COLO668 (cell line): Measurements from ENCODE around the gene CTDSPL.
"Not testable (repeated sequence)": the region's sequence is repeated elsewhere in the genome, so short reads cannot be mapped to it uniquely, and the experiment has no call there.

Experiments used
- DNase-seq: peaks from one replicate; lab custom pipeline; 2025; ENCODE audit not compliant: unreplicated experiment; lab: John Stamatoyannopoulos, UW

CTDSPL gene

DNA sequence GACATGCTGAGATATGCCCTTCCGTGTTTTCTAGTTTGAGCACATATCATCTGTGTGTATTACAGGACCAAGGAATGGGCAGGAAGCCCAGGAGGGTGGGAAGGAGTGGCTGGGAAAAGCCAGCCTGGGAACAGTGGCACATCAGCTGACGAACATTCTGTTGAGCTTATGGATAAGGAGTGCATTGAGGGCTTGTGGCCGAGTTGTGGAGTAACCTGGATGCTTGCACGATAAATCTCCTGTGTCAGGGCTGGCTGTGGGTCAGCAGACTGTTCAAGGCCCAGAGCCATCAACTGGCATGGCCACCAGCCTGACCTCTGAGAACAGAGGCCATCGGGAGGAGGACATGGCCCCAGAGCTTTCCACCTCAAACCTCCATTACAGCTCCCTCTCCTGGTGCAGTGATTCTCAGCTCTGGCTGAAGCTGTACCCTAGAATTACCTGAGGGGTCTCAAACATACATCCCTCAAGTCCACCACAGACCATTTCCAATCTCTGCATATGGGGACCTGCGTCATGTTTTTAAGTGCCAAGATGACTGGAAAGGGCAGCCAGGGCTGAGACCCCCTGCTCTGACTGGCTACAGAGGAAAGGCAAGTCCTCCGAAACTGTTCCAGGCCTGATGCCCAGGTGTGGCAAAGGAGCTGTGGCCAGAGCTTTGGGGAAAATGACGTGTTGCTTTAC is 124.1 kb downstream of the CTDSPL start:
- DNase-seq: no peak

DNA sequence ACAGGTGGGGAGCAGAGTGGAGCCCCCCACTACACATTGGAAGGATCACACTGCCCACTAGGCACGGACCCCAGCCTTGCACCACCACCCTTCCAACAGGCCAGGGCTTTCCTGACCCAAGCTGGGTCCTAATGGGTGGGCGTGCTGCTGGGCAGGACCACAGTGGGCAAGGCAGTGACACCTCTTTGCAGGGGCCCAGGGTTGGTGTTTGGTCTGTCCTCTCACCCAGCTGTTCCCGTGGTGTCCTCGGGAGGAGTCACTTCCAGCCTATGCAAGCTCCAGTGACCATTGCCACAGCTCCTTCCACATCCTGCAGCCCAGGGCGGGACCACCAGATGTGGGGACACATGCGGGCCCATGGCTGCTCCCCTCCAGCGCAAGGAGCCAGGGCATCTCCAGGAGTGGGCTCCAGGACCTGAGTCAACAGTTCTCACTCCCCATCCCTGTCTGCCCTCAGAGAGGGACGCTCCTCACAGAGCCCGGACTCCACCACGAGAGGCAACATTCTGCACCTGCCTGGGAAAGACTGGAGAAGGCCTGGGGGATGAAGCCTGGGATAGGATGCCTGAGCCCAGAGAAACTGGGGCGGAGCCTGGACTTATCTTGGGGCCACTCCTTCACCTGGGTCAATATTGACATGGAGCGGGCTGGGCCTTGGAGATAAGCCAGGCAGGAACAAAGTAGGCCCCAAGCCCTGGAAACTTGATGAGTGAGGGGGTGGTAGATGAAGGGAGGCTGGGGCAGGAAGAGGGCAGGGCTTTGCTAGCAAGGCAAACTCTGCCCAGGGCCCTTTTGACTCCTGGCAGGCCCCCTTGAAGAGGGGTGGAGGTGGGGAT is 125.0 kb downstream of the CTDSPL start:
- DNase-seq: peak; percentile 20

DNA sequence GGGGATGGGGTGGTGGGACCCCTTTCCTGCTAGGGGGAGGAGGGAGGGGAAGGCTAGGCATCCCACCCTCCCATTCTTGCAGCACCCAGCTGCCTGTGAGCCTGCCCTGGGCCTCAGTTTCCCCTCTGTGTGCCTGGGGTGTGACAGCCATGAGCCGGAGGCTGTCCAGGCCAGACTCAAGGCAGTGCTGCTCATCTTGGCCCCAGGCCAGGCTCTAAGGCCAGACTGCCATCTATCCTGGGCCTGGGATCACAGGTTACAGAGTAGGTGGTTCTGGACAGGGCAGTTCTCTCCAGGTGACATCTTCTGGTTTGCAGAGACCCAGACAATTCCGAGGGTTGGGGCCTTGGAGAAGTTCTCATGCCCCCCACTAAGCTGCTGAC is 125.6 kb downstream of the CTDSPL start:
- no peak for DNase-seq

DNA sequence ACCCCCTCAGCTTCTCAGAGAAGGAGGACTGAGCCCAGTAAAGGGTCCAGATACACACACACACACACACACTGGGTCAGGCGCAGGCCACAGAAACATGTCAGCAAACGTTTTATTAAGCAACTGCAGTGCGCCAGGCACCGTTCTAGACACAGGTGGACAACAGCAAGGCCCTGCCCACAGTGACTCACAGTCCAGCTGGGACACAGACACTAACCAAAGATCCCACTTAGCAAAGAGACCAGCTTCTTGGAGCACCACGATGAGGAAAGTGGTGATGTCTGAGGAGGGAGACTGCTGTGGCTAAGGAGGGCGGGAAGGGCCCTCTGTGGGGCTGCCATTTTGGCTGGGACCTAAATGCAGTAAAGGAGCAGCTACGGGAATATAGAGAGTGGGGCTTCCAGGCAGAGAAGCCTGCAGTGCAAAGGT is 126.1 kb downstream of the CTDSPL start:
- DNase-seq: no peak

DNA sequence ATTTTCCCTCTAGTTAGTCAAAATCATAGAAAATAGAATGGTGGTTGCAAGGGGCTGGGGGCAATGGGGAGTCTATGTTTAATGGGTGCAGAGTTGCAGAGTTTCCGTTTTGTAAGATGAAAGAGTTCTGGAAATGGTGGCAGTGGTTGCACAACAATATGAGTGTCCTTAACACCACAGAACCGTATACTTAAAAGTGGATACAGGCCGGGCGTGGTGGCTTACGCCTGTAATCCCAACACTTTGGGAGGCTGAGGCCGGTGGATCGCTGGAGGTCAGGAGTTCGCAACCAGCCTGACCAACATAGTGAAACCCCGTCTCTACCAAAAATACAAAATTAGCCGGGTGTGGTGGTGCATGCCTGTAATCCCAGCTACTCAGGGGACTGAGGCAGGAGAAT is 126.7 kb downstream of the CTDSPL start:
- not testable (repeated sequence) for DNase-seq

DNA sequence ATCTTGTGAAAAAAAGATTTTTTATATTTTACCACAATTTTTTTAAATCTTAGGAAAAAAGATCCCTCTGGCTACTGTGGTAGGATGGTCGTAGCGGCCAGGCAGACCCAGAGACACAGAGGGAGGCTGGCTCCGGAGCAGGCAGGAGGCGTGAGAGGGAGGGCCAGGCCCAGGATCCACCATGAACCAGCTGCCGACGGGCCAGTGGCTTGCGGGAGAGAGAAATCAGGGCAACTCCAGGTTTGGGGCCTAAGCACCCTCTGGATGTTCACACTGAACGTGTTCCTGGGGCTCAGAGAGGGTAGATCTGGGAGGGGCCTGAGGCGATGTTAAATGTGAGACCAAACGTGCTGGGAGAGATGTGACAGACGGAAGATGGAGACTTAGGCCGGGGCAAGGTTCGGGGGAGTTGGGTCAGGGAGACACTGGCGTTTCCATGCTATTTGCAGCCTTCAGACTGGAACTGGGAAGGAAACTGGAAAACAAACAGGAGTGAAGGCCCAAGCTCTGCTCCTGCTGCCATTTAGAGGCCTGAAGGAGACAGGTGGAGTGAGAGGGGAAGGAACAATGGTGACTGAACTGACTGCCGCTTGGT is 127.3 kb downstream of the CTDSPL start:
- no peak for DNase-seq

DNA sequence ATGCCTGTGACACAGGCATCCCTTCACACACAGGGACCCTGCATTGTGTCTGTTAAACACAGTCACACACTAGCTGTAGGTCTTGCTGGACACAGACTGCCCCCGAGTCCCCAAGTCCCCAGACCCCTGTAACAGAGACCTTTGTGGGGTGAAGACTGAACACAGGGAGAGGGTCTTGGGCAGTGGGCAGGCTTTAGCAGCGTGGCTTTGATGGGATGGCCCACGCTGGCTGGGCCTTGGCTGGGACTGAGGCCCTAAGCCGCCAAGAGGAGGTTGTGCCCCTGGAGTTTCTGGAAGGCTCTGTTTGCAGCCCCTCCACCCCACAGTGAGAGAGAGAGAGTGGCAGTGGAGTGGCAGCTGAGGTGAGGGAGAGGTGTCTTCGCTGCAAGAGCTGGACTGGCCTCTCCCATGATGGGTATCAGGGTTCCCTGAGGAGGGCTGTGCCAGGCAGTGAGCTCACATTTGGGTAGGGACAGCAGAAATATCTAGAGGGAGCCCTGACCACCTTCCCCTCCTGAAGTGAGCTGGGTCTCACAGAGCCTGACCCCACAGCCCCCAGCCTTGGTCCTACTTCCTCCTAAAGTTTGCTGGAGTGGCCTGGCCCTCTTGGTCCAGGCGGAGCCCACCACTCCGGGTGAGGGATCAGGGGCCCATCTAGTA is 128.3 kb downstream of the CTDSPL start:
- DNase-seq: no peak

DNA sequence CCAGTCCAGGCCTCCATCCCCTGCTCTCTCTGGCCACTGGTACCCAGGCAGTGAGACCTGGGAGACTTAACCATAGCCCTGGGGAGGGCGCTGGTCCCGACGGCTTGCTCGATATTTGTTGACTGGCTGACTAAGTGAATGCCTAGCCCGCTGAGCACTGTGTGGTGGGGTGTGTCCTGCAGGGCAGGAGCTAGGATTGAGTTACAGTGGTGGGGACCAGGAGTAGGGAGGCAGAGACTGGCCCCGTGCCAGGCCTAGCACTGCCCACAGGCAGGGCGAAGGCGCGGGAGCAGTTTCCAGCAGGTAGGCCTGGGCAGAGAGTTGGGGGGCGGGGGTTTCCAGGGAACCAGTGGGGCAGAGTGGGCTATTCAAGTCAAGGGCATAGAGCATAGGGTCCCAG is 128.8 kb downstream of the CTDSPL start, which contains the start of gene VILL:
VILL (plus strand) TSS at position 260 of the 400 bp plus-strand sequence. CDS start 2,887 bp downstream, outside the sequence.
- peak; percentile 67 for DNase-seq

DNA sequence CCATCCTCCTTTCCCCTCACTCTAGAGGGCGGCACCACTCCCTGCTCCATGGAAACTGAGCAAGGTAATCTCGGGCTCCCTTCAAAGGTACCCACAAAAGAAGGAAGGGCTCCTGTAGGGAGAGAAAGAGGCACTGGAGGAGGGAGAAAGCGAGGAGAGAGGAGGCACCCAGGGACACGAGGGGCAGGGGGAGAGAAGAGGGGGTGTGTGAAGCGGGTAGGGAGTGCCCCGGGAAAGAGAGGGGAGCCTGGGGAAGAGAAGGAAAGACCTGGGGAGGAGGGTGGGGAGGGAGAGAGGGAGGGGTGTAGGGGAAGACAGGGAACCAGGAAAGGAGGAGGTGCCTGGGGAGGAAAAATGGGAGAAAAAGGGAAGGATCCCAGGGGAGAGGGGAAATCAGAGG is 129.4 kb downstream of the CTDSPL start:
- no peak for DNase-seq

DNA sequence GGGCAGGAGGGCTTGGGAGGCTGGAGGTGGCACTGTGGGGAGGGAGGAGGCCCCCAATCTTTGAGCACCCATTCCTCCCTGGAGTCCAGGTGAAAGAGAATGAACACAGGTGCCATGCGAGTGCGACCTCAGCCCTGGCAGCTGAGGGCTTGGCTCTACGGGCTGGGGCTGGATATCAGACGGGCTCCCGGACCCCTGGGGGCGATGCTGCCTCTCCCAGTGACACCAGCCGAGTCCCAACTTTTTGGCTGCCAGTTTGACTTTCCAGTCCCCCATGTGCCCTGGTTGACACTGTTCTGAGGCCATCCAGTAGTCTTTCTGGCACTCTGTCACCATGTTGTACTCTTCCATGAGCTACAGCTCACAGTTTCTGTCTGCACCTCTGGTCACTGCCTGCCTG is 130.1 kb downstream of the CTDSPL start:
- no peak for DNase-seq

DNA sequence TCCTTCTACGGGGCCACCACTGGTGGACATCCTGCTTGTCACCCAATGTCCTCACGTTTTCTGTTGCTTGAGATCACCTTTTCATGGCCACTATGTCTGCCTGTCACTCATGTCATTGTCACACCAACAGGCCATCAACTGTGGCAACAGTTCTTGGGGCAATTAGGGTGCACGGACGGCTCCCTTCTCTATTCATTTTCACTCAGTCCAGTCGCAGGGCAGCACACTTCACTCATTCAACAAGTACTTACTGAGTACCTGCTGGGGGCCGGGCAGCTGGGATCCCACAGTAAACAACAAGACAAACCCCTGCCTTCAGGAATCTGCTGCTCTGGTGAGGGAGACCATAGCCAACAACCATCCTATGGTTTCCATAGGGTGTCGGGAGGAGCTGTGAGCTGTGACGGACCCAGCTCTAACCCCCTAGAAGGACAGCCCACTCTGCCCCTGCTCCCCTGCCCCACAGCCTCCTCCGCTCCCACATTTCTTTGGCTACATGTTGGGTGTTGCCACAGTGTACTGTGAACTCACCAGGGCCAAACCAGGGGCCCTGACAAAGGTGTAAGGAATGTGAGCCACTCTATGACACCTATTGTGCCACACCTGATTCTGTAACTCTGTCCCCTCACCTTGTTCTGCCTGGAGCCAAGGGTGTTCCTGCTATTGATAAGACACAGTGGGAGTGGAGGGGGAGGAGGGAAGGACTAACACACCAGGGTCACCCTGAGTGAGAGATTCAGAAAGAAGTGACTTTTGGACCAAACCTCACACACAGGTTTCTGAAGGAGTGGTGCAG is 130.8 kb downstream of the CTDSPL start:
- DNase-seq: no peak

DNA sequence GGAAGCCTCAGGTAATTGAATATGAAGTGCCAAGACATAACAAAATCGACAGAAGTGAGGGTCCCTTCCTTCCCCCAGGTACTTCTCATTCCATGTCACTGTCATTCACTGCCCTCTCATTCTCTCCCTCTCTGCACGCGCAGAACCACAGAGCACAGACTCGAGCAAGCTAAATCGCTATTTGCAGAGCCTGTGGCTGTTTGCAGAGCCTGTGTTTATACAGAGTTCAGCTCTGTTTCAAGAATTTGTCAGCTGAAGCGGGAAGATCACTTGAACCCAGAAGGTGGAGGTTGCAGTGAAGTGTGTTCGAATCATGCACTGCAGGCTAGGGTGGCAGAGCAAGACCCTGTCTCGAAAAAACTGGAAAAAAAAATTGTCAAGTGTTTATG is 131.4 kb downstream of the CTDSPL start:
- no peak for DNase-seq

DNA sequence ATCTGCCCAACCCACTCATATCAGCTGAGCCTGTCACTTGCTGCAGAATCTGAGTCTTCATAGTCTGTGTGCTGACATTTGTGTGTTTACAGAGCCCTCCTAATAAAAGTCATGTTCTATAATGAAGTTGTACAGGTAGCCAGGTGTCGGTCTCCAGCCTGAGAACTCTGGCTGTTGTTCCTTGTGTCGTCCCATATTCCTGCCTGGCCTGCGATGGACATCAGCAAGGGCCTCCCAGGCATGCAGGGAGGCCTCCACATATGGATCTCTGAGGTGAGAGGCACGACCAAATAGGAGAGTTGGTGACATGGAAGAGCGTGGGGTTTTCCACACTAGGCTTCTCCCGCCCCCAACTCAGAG is 131.8 kb downstream of the CTDSPL start:
- no peak for DNase-seq

DNA sequence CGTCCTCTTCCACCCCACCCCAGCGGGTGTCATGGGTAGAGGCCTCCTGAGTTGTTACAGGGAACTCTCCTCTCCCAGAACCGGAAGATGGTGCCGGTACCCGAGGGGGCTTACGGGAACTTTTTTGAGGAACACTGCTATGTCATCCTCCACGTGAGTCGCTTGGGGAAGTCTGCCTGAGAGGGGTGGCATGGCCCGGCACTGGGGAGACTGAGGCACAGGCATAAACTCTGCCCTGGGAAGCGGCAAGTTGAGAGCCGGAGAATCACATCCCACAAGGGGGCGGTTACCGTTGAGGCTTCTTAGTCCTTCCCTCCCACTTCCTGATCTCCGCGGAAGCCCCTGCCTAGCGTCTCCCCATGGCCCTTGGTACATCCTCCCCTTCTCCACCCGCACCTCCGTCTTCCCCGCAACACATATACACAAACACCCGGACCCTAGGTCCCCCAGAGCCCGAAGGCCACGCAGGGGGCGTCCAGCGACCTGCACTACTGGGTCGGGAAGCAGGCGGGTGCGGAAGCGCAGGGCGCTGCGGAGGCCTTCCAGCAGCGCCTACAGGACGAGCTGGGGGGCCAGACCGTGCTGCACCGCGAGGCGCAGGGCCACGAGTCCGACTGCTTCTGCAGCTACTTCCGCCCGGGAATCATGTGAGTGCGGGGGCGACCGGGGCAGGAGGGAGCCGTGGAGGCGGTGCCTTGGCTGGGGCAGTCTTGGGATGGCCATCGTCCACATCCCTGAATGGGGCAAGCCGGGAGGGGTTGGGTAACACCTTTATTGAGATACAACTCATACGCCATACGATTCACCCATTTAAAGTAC is 132.3 kb downstream of the CTDSPL start:
- peak; percentile 26 for DNase-seq

DNA sequence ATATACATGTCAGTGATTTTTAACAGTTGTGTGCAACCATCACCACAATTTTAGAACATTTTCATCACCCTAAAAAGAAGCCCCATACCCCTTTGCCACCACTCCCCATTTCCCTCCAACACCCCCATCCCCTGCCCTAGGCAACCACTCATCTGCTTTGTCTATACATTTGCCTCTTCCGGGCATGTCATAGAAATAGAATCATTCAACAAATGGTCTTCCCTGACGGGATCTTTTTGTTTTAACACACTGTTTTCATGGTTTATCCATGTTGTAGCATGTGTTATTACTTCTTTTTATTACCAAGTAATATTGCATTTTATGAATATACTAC is 132.9 kb downstream of the CTDSPL start:
- no peak for DNase-seq

DNA sequence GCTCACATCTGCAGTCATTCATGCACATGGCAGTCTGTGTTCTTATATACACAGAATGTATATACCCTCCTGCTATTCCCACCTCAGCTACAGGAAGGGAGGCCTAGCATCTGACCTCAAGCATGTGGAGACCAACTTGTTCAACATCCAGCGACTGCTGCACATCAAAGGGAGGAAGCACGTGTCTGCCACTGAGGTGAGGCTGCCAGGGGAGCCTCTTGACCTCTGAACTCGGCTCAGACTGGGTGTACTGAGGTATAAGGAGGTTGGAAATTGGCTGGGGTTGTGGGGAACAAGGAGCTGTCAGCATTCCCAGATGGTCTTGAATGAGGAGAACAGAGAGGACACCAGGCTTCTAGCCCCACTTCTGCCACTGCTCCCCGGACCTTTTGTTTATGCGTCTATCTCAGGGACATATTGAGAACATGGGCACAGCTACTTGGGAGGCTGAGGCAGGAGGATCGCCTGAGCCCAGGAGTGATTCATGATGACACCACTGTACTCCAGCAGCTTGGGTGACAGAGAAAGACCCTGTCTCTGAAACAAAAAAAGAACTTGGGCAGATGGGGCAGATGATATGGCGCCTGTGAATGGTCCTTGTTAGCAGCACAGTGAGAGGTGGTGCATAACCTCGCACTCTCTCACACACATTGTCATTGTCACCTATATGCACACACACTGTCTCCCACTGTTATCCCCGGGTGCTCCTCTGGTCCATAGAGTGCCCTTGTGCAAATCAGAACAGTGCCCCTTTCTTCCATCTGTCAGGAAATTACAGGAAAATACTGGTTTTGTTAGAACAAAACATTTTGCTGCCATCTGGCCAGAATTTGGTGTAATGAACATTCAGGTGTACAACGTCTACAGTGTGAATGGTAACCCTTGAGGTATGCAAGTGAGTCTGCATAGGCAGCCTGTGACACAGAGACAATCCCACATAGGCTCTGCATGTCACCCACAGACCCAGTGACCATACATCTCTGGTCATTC is 134.3 kb downstream of the CTDSPL start:
- DNase-seq: no peak

DNA sequence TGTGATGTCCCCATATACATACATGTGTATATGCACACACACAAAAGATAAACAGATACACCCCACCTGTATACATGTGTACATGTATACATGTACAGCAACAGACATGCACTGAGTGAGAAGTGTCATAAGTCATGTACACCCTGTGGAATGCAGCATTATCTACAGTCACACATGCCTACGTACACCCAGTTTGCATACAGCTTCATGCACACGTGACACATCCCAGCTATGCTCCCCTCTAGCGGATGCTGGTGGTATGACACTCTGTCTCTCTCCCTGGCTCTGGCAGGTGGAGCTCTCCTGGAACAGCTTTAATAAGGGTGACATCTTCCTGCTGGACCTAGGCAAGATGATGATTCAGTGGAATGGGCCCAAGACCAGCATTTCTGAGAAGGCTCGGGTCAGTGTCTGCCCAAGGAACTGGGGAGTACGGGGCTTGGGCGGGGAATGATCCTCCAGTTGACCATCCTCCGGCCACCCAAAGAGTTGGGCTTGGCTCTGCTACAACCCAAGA is 135.2 kb downstream of the CTDSPL start:
- DNase-seq: peak; percentile 68

DNA sequence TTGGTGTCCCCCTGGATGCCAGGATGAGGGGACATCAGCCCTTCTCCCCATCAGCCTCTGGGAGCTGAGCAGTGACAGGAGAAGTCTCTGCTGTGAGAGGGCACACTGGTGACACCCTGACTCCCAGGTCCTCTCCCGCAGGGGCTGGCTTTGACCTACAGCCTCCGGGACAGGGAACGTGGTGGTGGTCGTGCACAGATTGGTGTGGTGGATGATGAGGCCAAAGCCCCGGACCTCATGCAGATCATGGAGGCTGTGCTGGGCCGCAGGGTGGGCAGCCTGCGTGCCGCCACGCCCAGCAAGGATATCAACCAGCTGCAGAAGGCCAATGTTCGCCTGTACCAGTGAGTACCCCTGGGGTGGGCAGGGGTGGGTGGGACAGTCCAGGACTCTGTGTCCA is 135.7 kb downstream of the CTDSPL start:
- no peak for DNase-seq
